WTC11 (cell line): ENCODE results near the gene STX2. TPM values are rescaled to one million over a fixed set of nuclear protein-coding genes. Genes with fewer than 3 reads are reported as not detected.

Experiments used
- ATAC-seq: fragments of 200-7000 bp; cut with Tn5 transposase; 2 replicates; pipeline ENCODE4 v1.10.0; 2021; ENCODE audit warnings: mild to moderate bottlenecking, moderate library complexity
- CTCF ChIA-PET: fragments of 300-600 bp; sonication (Branson Sonifier 250); formaldehyde crosslinking; loops from one replicate; lab custom pipeline; 2021; ENCODE audit warnings: antibody characterized with exemption; lab: Charles Lee
- POLR2A ChIA-PET: fragments of 350-600 bp; sonication (Branson Sonifier 250); formaldehyde crosslinking; loops from one replicate; lab custom pipeline; 2021; ENCODE audit warnings: antibody characterized with exemption; lab: Charles Lee
- DNase-seq: peaks from one replicate; pipeline ENCODE4 v3.0.0; 2021; ENCODE audit warnings: low spot score
- H3K27ac Mint-ChIP-seq: 2 replicates; pipeline ENCODE4 v1.8.0; 2021; ENCODE audit warnings: mixed read lengths
- H3K27me3 Mint-ChIP-seq: 2 replicates; pipeline ENCODE4 v1.8.0; 2021; ENCODE audit warnings: low read depth, mild to moderate bottlenecking, moderate library complexity, mixed read lengths
- H3K36me3 Mint-ChIP-seq: 2 replicates; pipeline ENCODE4 v1.8.0; 2021; ENCODE audit warnings: mixed read lengths
- H3K4me1 Mint-ChIP-seq: 2 replicates; pipeline ENCODE4 v1.8.0; 2022; ENCODE audit warnings: mixed read lengths
- H3K4me3 Mint-ChIP-seq: 2 replicates; pipeline ENCODE4 v1.8.0; 2021; ENCODE audit warnings: mild to moderate bottlenecking, moderate library complexity, mixed read lengths
- H3K9me3 Mint-ChIP-seq: 2 replicates; pipeline ENCODE4 v1.8.0; 2021; ENCODE audit warnings: mixed read lengths
- EMX1 ChIP-seq: fragments of 250-450 bp; sonication (Bioruptor Pico); IDR thresholded peaks from 2 replicates; pipeline ENCODE4 v1.8.0; 2021; ENCODE audit warnings: mild to moderate bottlenecking
- GABPB1 ChIP-seq: sonication (generic); formaldehyde crosslinking; IDR thresholded peaks from 2 replicates; pipeline ENCODE4 v1.8.1; 2023; ENCODE audit warnings: mild to moderate bottlenecking, missing genetic modification reagents
- GRHL2 ChIP-seq: fragments of 250-450 bp; sonication (Bioruptor Pico); IDR thresholded peaks from 2 replicates; pipeline ENCODE4 v1.8.0; 2022; ENCODE audit warnings: mild to moderate bottlenecking, moderate library complexity; ENCODE audit not compliant: insufficient replicate concordance, severe bottlenecking
- KAT7 ChIP-seq: sonication (generic); formaldehyde crosslinking; IDR thresholded peaks from 2 replicates; pipeline ENCODE4 v1.8.1; 2023; ENCODE audit warnings: missing genetic modification reagents, mild to moderate bottlenecking, borderline replicate concordance
- MYBL2 ChIP-seq: sonication (generic); formaldehyde crosslinking; IDR thresholded peaks from 2 replicates; pipeline ENCODE4 v1.8.1; 2023; ENCODE audit warnings: mild to moderate bottlenecking, moderate library complexity, missing genetic modification reagents
- NR1H2 ChIP-seq: sonication (generic); formaldehyde crosslinking; IDR thresholded peaks from 2 replicates; pipeline ENCODE4 v1.9.0; 2021; ENCODE audit warnings: mild to moderate bottlenecking, moderate library complexity, missing genetic modification reagents
- PRDM15 ChIP-seq: sonication (generic); formaldehyde crosslinking; IDR thresholded peaks from 2 replicates; pipeline ENCODE4 v1.8.0; 2022; ENCODE audit warnings: missing genetic modification reagents
- SP1 ChIP-seq: sonication (generic); formaldehyde crosslinking; conservative IDR thresholded peaks from 2 replicates; pipeline ENCODE4 v1.8.1; 2022; ENCODE audit warnings: missing genetic modification reagents
- TEAD1 ChIP-seq: sonication (generic); formaldehyde crosslinking; IDR thresholded peaks from 2 replicates; pipeline ENCODE4 v1.8.0; 2022; ENCODE audit warnings: mild to moderate bottlenecking, missing genetic modification reagents
- ZNF138 ChIP-seq: sonication (generic); formaldehyde crosslinking; conservative IDR thresholded peaks from 2 replicates; pipeline ENCODE4 v1.8.1; 2022; ENCODE audit warnings: mild to moderate bottlenecking, moderate library complexity, missing genetic modification reagents
- ZNF423 ChIP-seq: fragments of 250-450 bp; sonication (Bioruptor Pico); IDR thresholded peaks from 2 replicates; pipeline ENCODE4 v2.1.2; 2022; ENCODE audit warnings: mild to moderate bottlenecking, moderate library complexity
- ZNF532 ChIP-seq: fragments of 250-450 bp; sonication (Bioruptor Pico); IDR thresholded peaks from 2 replicates; pipeline ENCODE4 v1.9.0; 2021; ENCODE audit warnings: mild to moderate bottlenecking, borderline replicate concordance
- total RNA-seq: library from RNA; stranded (reverse); gene quantifications from 3 replicates; pipeline ENCODE4 v1.2.3, GENCODE V29; 2021

The STX2 gene
- total RNA-seq, 1 experiment from 2014 or later: 22.7 TPM

- ATAC-seq (peak; percentile 61), DNase-seq (no peak)
- no peak for TF ChIP-seq MYBL2 (CRISPR knock-in tag)
- peak; percentile 10; the same call in 1 of the 2 replicates for TF ChIP-seq ZNF423
- no peak for TF ChIP-seq KAT7 (CRISPR knock-in tag)
- no peak for TF ChIP-seq SP1 (CRISPR knock-in tag)
- no peak for TF ChIP-seq NR1H2 (CRISPR knock-in tag)
- TF ChIP-seq TEAD1 (CRISPR knock-in tag): no peak
- no peak for TF ChIP-seq ZNF138 (CRISPR knock-in tag)
- Mint-ChIP-seq H3K27ac (peak overlapping the region; percentile 14; the same call in 1 of the 2 replicates), H3K36me3 (peaks cover 22% of the 10 kb centered on the region), H3K27me3 (no peaks in the 10 kb centered on the region), H3K9me3 (no peaks in the 10 kb centered on the region), H3K4me3 (no peak overlapping the region), H3K4me1 (peaks cover 31% of the 10 kb centered on the region)
- POLR2A ChIA-PET: no interaction called here
- CTCF ChIA-PET: interaction anchor here (0.8 to 1.6 kb wide), 5 partner anchors 10 to 312 kb away, joined by 3 to 4 read pairs (median 3); no protein-coding TSS in a partner anchor
Measured at GRCh38 chr12:130792821-130793553, 46.1 kb downstream of the STX2 start.

GRCh38 chr12:130791629-130792028 is 47.4 kb downstream of the STX2 start:
- H3K9me3 Mint-ChIP-seq: no peaks in the 10 kb centered on the region
- ATAC-seq (no peak), DNase-seq (no peak)
- CTCF ChIA-PET: no interaction called here
- H3K4me3 Mint-ChIP-seq: no peak overlapping the region
- POLR2A ChIA-PET: no interaction called here
- TF ChIP-seq GABPB1 (no peak), GRHL2 (CRISPR knock-in tag) (no peak), EMX1 (no peak)
- no peak overlapping the region for H3K27ac Mint-ChIP-seq
- peaks cover 45% of the 10 kb centered on the region for H3K4me1 Mint-ChIP-seq
- no peaks in the 10 kb centered on the region for H3K27me3 Mint-ChIP-seq
- peaks cover 18% of the 10 kb centered on the region for H3K36me3 Mint-ChIP-seq

DNA sequence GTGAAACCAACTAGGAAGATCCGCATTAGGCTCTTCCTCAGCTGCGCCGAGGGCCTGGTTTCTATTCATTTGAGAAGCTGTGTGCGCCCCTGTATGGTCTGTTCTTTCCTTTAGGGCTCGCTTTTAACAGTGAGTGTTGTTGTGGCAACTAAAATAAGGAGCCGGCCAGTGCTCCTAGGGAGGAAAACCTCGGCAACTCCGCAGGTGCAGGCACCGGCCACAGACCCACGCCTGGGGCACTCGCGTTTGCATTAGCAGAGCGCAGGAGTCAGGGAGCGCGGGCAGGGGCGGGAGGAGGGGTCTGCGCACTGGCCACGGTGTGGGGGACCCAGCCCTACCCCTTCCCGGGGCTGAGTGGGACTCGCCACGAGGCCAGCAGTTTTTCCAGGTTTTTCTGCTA is 50.5 kb downstream of the STX2 start:
- peak overlapping the region; percentile 54 for H3K4me3 Mint-ChIP-seq
- no peak for TF ChIP-seq ZNF532 (CRISPR knock-in tag)
- TF ChIP-seq PRDM15: peak; percentile 55; the same call in 1 of the 2 replicates
- TF ChIP-seq, all 79 proteins: peak for 1
- peaks cover 51% of the 10 kb centered on the region for H3K4me1 Mint-ChIP-seq
- POLR2A ChIA-PET: interaction anchor here (1.3 kb wide), 2 partner anchors 13 to 28 kb away, joined by 3 read pairs; no protein-coding TSS in a partner anchor
- ATAC-seq (peak; percentile 17), DNase-seq (peak; percentile 48)
- CTCF ChIA-PET: interaction anchor here (1.0 to 2.2 kb wide), 3 partner anchors 24 to 29 kb away, joined by 4 to 11 read pairs (median 6); no protein-coding TSS in a partner anchor
- peaks cover 24% of the 10 kb centered on the region for H3K36me3 Mint-ChIP-seq
- no peaks in the 10 kb centered on the region; the same call in 1 of the 2 replicates for H3K27me3 Mint-ChIP-seq
- H3K9me3 Mint-ChIP-seq: peaks cover 7% of the 10 kb centered on the region
- H3K27ac Mint-ChIP-seq: peak overlapping the region; percentile 95
